ENCODE data around the gene ECHDC3. TPM values are rescaled to one million over a fixed set of nuclear protein-coding genes. Genes with fewer than 3 reads are reported as not detected.

The ECHDC3 gene
- total and polyA plus RNA-seq, 2 of the 13 experiments (the other 11 are each of a cell fraction or from before 2014, with no cell fraction given) = not detected

DNA sequence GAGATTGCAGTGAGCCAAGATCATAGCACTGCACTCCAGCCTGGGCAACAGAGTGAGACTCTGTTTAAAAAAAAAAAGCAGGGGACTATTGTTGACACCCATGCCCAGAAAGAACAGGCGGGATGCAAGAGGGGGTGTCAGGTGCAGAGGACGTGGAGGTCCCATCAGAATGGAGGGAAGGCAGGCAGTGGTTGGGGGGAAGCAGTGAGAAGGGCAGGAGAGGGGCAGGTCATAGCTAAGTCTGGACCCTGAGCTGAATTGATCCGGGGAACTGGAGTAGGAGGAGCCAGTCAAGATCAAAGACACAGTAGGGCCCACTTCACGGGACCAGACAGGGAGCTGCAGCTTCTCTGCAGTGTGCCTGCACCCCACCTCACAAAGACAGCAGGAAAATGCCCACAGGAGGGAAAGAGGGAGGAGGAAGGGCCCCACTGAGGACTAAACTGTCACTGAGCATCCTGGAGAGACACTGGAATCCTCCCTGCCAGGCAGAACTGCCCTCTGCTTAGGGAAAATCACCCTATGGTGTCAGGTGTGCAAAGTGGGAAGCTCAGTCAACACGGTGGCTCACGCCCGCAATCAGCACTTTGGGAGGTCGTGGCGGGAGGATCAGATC, 27.3 kb upstream of the ECHDC3 start (continued):
- TF ChIP-seq ZBTB4 (CRISPR knock-in tag; IDR thresholded peaks at IDR 0.05; ENCODE audit: borderline replicate concordance) (peak; percentile 47; the same call in 1 of the 2 replicates), ZNF879 (CRISPR knock-in tag; IDR thresholded peaks at IDR 0.05) (no peak), ZNF124 (CRISPR knock-in tag; IDR thresholded peaks at IDR 0.05) (no peak), SAP130 (CRISPR knock-in tag; IDR thresholded peaks at IDR 0.05; ENCODE audit: low read depth) (peak; percentile 44; the same call in 1 of the 2 replicates), SMAD1 (CRISPR knock-in tag; IDR thresholded peaks at IDR 0.05; ENCODE audit: borderline replicate concordance, low read depth) (no peak), HMGXB3 (CRISPR knock-in tag; IDR thresholded peaks at IDR 0.05; ENCODE audit: borderline replicate concordance) (no peak), NCOR1 (IDR thresholded peaks at IDR 0.05; ENCODE audit: borderline replicate concordance, low read length) (peak; percentile 75; the same call in 1 of the 2 replicates)
- TF ChIP-seq, protein P1, sequence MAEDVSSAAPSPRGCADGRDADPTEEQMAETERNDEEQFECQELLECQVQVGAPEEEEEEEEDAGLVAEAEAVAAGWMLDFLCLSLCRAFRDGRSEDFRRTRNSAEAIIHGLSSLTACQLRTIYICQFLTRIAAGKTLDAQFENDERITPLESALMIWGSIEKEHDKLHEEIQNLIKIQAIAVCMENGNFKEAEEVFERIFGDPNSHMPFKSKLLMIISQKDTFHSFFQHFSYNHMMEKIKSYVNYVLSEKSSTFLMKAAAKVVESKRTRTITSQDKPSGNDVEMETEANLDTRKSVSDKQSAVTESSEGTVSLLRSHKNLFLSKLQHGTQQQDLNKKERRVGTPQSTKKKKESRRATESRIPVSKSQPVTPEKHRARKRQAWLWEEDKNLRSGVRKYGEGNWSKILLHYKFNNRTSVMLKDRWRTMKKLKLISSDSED (CRISPR knock-in tag; IDR thresholded peaks at IDR 0.05) = no peak
- TF ChIP-seq, protein P2, sequence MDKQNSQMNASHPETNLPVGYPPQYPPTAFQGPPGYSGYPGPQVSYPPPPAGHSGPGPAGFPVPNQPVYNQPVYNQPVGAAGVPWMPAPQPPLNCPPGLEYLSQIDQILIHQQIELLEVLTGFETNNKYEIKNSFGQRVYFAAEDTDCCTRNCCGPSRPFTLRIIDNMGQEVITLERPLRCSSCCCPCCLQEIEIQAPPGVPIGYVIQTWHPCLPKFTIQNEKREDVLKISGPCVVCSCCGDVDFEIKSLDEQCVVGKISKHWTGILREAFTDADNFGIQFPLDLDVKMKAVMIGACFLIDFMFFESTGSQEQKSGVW (CRISPR knock-in tag; IDR thresholded peaks at IDR 0.05; ENCODE audit: borderline replicate concordance) = no peak
- TF ChIP-seq, protein P3, sequence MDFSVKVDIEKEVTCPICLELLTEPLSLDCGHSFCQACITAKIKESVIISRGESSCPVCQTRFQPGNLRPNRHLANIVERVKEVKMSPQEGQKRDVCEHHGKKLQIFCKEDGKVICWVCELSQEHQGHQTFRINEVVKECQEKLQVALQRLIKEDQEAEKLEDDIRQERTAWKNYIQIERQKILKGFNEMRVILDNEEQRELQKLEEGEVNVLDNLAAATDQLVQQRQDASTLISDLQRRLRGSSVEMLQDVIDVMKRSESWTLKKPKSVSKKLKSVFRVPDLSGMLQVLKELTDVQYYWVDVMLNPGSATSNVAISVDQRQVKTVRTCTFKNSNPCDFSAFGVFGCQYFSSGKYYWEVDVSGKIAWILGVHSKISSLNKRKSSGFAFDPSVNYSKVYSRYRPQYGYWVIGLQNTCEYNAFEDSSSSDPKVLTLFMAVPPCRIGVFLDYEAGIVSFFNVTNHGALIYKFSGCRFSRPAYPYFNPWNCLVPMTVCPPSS (IDR thresholded peaks at IDR 0.05) = no peak

All from HepG2 (cell line).